ENCODE measurements around the gene PPP2R5B.

GRCh38 chr11:64936539-64936938, 12.1 kb downstream of the PPP2R5B start:
- TF ChIP-seq FOXA1 (IDR thresholded peaks at IDR 0.05; ENCODE audit: borderline replicate concordance) (no peak), EP300 (IDR thresholded peaks at IDR 0.05; ENCODE audit: low read length) (no peak), ZNF24 (IDR thresholded peaks at IDR 0.05) (no peak), ZNF518B (CRISPR knock-in tag; IDR thresholded peaks at IDR 0.05) (no peak), SREBF2 (CRISPR knock-in tag; IDR thresholded peaks at IDR 0.05) (no peak), CREB3 (tag; conservative IDR thresholded peaks at IDR 0.05; ENCODE audit: low read depth) (no peak)
